ENCODE results near the gene PKP4. TPM values are rescaled to one million over a fixed set of nuclear protein-coding genes. Genes with fewer than 3 reads are reported as not detected.

PKP4 gene
- total and polyA plus RNA-seq, 2 of the 8 experiments (the other 6 are each of a cell fraction or from before 2014, with no cell fraction given) = 48.2 to 88.0 TPM

GRCh38 chr2:158603986-158604385, 147.2 kb downstream of the PKP4 start:
- Histone ChIP-seq H3K9ac (replicated peaks in 1 of 4; ENCODE audit: extremely low read depth in 1 of 4, low read depth in 3 of 4, low read length in 3 of 4) (no peak overlapping the region), H3K4ac (replicated peaks; ENCODE audit: insufficient read length, low read depth, low read length) (no peak overlapping the region), H3K56ac (replicated peaks; ENCODE audit: insufficient read length, low read depth, low read length) (no peak overlapping the region), H4K20me1 (replicated peaks in 1 of 2; ENCODE audit: control insufficient read depth in 1 of 2, insufficient read depth in 2 of 2, low read length in 2 of 2) (peaks cover 0 to 2% of the 10 kb centered on the region in 2 experiments), H3K27ac (ENCODE audit: low read depth, low read length) (no peak overlapping the region), H2BK12ac (ENCODE audit: low read depth, low read length) (no peak overlapping the region), H3K18ac (ENCODE audit: extremely low read depth, low read length) (no peak overlapping the region), H3K14ac (ENCODE audit: insufficient read length) (no peak overlapping the region), H2BK5ac (ENCODE audit: low read depth, low read length) (no peak overlapping the region), H3K4me2 (ENCODE audit: insufficient read depth in 1 of 2, low read depth in 2 of 2, low read length in 2 of 2) (no peak overlapping the region), H2AK5ac (ENCODE audit: low read depth, low read length) (no peak overlapping the region), H3K23ac (ENCODE audit: insufficient read length) (no peak overlapping the region), H2BK15ac (ENCODE audit: low read length) (no peak overlapping the region), H3K4me1 (replicated peaks in 1 of 4; ENCODE audit: control insufficient read depth in 3 of 4, insufficient read depth in 4 of 4, low read length in 3 of 4) (peaks cover 0 to 6% (median 3%) of the 10 kb centered on the region in 4 experiments; a peak in 2 of 7 replicates), H4K91ac (replicated peaks; ENCODE audit: insufficient read length, low read length) (no peak overlapping the region), H4K5ac (ENCODE audit: insufficient read length, low read depth, low read length) (no peak overlapping the region), H2AFZ (ENCODE audit: low read length) (no peak overlapping the region), H3K79me2 (ENCODE audit: control insufficient read depth in 1 of 2, insufficient read depth in 2 of 2, low read length in 2 of 2) (no peaks in the 10 kb centered on the region), H3K27me3 (replicated peaks in 1 of 4; ENCODE audit: control insufficient read depth in 3 of 4, extremely low read depth in 1 of 4, insufficient read depth in 3 of 4, low read length in 3 of 4) (no peaks in the 10 kb centered on the region), H4K8ac (ENCODE audit: extremely low read depth, insufficient read depth, low read length) (no peak overlapping the region), H3K23me2 (ENCODE audit: low read depth, low read length) (no peaks in the 10 kb centered on the region), H3K9me3 (ENCODE audit: insufficient read depth in 2 of 2, low read depth in 1 of 2, low read length in 1 of 2) (no peaks in the 10 kb centered on the region), H3K79me1 (ENCODE audit: low read depth, low read length) (no peaks in the 10 kb centered on the region), H3K4me3 (ENCODE audit: extremely low read depth in 1 of 4, insufficient read depth in 2 of 4, low read depth in 3 of 4, low read length in 4 of 4) (no peak overlapping the region), H2BK120ac (replicated peaks; ENCODE audit: low read depth, low read length) (no peak overlapping the region), H3K36me3 (ENCODE audit: control insufficient read depth in 2 of 4, insufficient read depth in 4 of 4, low read length in 3 of 4) (peaks cover 0 to 2% (median 0%) of the 10 kb centered on the region in 4 experiments; a peak in 1 of 8 replicates), H2BK20ac (ENCODE audit: low read length) (no peak overlapping the region)
- WGBS, 2 experiments (ENCODE audit: extremely low coverage in 1 of 2, insufficient coverage in 1 of 2, insufficient read length in 1 of 2, insufficient replicate concordance in 2 of 2, low coverage in 1 of 2, low lambda C conversion rate in 2 of 2, missing lambda C conversion rate in 1 of 2) = 89% methylated on average over 6 of the region's 6 CpGs; no CpG with 5 or more reads in 1 of the 2 experiments
- ChIA-PET POLR2A (ENCODE audit: partially characterized antibody) (interaction anchor here (1.4 kb wide), 1 partner anchor 15 kb away, joined by 3 read pairs; no protein-coding TSS in a partner anchor), CTCF (ENCODE audit: partially characterized antibody) (interaction anchor here (1.2 kb wide), 1 partner anchor 149 kb away, joined by 4 read pairs; no protein-coding TSS in a partner anchor)
- FAIRE-seq = no peak
- no peak for TF ChIP-seq RAD21 (IDR thresholded peaks at IDR 0.05 in 1 of 2, conservative IDR thresholded peaks at IDR 0.05 in 1 of 2; ENCODE audit: low read depth in 2 of 2, low read length in 2 of 2)
- DNase-seq (ENCODE audit: low read depth in 1 of 2, low spot score in 2 of 2) = no peak
